GM18517 (cell line): ENCODE results near the gene C16orf96.

ENCODE experiments used
- ATAC-seq: cut with Tn5 transposase; IDR thresholded peaks from one replicate; pipeline ENCODE4 v1.9.1; 2021; ENCODE audit warnings: mild to moderate bottlenecking, moderate library complexity; ENCODE audit not compliant: unreplicated experiment

The C16orf96 gene

GRCh38 chr16:4615384-4616046, 59.4 kb downstream of the C16orf96 start:
- ATAC-seq = no peak

GRCh38 chr16:4616047-4616811, 60.1 kb downstream of the C16orf96 start:
- ATAC-seq = peak; percentile 80

- no peak for ATAC-seq
These were observed 61.7 kb downstream of the C16orf96 start for GRCh38 chr16:4617880-4618279.

- ATAC-seq = no peak
These were observed 62.7 kb downstream of the C16orf96 start for GRCh38 chr16:4618645-4619418.

GRCh38 chr16:4623593-4623992, 67.5 kb downstream of the C16orf96 start:
- no peak for ATAC-seq

- ATAC-seq = peak; percentile 51
These were observed 68.1 kb downstream of the C16orf96 start, which contains the start of gene MGRN1 for GRCh38 chr16:4624015-4624826. MGRN1 (plus strand) TSS chr16:4624826; CDS start chr16:4624961, 135 bp downstream.

GRCh38 chr16:4624827-4625559, 68.9 kb downstream of the C16orf96 start:
- peak; percentile 65 for ATAC-seq

GRCh38 chr16:4625560-4626159, 69.5 kb downstream of the C16orf96 start:
- no peak for ATAC-seq

- no peak for ATAC-seq
These were observed 70.3 kb downstream of the C16orf96 start for GRCh38 chr16:4626396-4626795.

- ATAC-seq = no peak
These were observed 72.1 kb downstream of the C16orf96 start for GRCh38 chr16:4628283-4628682.

- no peak for ATAC-seq
These were observed 75.3 kb downstream of the C16orf96 start for GRCh38 chr16:4631444-4631843.

GRCh38 chr16:4633910-4634635, 77.9 kb downstream of the C16orf96 start:
- ATAC-seq = no peak

- ATAC-seq = no peak
These were observed 78.6 kb downstream of the C16orf96 start for GRCh38 chr16:4634768-4635167.

GRCh38 chr16:4636196-4636595, 80.1 kb downstream of the C16orf96 start:
- ATAC-seq = no peak

- ATAC-seq = no peak
These were observed 81.5 kb downstream of the C16orf96 start for GRCh38 chr16:4637501-4638166.

GRCh38 chr16:4639899-4640509, 83.9 kb downstream of the C16orf96 start:
- ATAC-seq = no peak

- ATAC-seq = no peak
These were observed 84.6 kb downstream of the C16orf96 start for GRCh38 chr16:4640572-4641305.
